ENCODE data around the gene GFPT1. TPM values are rescaled to one million over a fixed set of nuclear protein-coding genes. Genes with fewer than 3 reads are reported as not detected.

Gene GFPT1
- total and polyA plus RNA-seq, 2 experiments from 2014 or later = 60.8 to 62.0 TPM

DNA sequence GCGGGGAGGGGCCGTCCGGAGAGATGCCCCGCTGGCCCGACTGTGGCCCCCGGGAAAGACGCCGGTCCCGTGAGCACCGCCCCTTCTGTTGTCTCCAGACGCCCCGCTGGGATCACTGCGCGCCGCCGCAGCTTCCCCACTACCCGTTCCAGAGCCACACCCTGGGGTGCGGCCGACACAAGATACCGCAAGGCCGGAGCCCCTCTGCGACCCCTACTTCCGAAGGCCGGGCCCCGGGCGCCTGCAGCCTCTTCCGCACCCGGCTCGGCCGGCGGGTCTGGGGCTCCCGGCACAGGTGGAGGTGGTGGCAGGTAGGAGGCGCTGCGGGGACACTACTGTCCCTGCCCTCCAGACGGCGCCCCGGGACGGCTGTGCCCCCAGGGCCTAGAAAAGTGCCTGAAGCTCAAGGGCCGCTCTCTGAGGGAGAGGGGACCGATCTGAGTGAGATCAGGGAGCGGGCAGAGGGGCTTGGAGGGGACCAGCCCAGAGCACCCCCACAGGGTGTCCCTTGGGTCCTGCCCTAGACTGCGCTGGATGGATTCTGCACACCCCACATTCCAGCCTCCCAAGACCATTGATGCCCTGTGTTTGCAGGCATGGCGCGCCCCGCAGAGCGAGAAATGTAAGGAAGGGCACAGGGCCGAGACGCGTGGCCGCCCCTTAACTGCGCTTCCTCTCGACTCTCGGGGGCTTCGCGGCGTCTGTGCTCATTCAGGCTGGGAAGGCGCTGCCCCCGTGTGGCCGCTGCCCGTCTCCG is 80.0 kb downstream of the GFPT1 start:
- H3K27ac Mint-ChIP-seq = no peak overlapping the region
- Histone ChIP-seq H3K36me3 (ENCODE audit: insufficient read depth) (no peaks in the 10 kb centered on the region), H3K9me2 (ENCODE audit: insufficient read depth) (no peaks in the 10 kb centered on the region; the same call in 1 of the 2 replicates), H2AFZ (peak overlapping the region; percentile 100), H3F3A (replicated peaks; ENCODE audit: low read depth) (0 out of 2 replicates have a peak, but pooled peaks cover 2% of the 10 kb centered on the region), H4K20me1 (replicated peaks; ENCODE audit: insufficient read depth) (no peaks in the 10 kb centered on the region), H3K4me2 (peak overlapping the region; percentile 98), H3K79me2 (replicated peaks; ENCODE audit: insufficient read depth) (no peaks in the 10 kb centered on the region), H3K4me1 (ENCODE audit: insufficient read depth) (peaks cover 6% of the 10 kb centered on the region; the same call in 1 of the 2 replicates), H3K27me3 (ENCODE audit: insufficient read depth) (peaks cover 28% of the 10 kb centered on the region), H3K27ac (ENCODE audit: low read depth) (no peak overlapping the region), H3K4me3 (peak overlapping the region; percentile 91)
- H3K4me3 Mint-ChIP-seq = peak overlapping the region; percentile 78
- peaks cover 19% of the 10 kb centered on the region for H3K27me3 Mint-ChIP-seq (ENCODE audit: insufficient read depth, low read depth, poor library complexity)
- ATAC-seq (peak; percentile 84), DNase-seq (ENCODE audit: low spot score) (peak; percentile 92)
- TF ChIP-seq, protein P1, sequence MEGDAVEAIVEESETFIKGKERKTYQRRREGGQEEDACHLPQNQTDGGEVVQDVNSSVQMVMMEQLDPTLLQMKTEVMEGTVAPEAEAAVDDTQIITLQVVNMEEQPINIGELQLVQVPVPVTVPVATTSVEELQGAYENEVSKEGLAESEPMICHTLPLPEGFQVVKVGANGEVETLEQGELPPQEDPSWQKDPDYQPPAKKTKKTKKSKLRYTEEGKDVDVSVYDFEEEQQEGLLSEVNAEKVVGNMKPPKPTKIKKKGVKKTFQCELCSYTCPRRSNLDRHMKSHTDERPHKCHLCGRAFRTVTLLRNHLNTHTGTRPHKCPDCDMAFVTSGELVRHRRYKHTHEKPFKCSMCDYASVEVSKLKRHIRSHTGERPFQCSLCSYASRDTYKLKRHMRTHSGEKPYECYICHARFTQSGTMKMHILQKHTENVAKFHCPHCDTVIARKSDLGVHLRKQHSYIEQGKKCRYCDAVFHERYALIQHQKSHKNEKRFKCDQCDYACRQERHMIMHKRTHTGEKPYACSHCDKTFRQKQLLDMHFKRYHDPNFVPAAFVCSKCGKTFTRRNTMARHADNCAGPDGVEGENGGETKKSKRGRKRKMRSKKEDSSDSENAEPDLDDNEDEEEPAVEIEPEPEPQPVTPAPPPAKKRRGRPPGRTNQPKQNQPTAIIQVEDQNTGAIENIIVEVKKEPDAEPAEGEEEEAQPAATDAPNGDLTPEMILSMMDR (conservative IDR thresholded peaks at IDR 0.05; ENCODE audit: low read depth in 2 of 2) = peak; percentile 66 to 98
- TF ChIP-seq, protein P2, sequence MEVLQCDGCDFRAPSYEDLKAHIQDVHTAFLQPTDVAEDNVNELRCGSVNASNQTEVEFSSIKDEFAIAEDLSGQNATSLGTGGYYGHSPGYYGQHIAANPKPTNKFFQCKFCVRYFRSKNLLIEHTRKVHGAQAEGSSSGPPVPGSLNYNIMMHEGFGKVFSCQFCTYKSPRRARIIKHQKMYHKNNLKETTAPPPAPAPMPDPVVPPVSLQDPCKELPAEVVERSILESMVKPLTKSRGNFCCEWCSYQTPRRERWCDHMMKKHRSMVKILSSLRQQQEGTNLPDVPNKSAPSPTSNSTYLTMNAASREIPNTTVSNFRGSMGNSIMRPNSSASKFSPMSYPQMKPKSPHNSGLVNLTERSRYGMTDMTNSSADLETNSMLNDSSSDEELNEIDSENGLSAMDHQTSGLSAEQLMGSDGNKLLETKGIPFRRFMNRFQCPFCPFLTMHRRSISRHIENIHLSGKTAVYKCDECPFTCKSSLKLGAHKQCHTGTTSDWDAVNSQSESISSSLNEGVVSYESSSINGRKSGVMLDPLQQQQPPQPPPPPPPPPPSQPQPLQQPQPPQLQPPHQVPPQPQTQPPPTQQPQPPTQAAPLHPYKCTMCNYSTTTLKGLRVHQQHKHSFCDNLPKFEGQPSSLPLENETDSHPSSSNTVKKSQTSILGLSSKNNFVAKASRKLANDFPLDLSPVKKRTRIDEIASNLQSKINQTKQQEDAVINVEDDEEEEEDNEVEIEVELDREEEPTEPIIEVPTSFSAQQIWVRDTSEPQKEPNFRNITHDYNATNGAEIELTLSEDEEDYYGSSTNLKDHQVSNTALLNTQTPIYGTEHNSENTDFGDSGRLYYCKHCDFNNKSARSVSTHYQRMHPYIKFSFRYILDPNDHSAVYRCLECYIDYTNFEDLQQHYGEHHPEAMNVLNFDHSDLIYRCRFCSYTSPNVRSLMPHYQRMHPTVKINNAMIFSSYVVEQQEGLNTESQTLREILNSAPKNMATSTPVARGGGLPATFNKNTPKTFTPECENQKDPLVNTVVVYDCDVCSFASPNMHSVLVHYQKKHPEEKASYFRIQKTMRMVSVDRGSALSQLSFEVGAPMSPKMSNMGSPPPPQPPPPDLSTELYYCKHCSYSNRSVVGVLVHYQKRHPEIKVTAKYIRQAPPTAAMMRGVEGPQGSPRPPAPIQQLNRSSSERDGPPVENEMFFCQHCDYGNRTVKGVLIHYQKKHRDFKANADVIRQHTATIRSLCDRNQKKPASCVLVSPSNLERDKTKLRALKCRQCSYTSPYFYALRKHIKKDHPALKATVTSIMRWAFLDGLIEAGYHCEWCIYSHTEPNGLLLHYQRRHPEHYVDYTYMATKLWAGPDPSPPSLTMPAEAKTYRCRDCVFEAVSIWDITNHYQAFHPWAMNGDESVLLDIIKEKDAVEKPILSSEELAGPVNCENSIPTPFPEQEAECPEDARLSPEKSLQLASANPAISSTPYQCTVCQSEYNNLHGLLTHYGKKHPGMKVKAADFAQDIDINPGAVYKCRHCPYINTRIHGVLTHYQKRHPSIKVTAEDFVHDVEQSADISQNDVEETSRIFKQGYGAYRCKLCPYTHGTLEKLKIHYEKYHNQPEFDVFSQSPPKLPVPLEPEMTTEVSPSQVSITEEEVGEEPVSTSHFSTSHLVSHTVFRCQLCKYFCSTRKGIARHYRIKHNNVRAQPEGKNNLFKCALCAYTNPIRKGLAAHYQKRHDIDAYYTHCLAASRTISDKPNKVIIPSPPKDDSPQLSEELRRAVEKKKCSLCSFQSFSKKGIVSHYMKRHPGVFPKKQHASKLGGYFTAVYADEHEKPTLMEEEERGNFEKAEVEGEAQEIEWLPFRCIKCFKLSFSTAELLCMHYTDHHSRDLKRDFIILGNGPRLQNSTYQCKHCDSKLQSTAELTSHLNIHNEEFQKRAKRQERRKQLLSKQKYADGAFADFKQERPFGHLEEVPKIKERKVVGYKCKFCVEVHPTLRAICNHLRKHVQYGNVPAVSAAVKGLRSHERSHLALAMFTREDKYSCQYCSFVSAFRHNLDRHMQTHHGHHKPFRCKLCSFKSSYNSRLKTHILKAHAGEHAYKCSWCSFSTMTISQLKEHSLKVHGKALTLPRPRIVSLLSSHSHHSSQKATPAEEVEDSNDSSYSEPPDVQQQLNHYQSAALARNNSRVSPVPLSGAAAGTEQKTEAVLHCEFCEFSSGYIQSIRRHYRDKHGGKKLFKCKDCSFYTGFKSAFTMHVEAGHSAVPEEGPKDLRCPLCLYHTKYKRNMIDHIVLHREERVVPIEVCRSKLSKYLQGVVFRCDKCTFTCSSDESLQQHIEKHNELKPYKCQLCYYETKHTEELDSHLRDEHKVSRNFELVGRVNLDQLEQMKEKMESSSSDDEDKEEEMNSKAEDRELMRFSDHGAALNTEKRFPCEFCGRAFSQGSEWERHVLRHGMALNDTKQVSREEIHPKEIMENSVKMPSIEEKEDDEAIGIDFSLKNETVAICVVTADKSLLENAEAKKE (CRISPR knock-in tag; IDR thresholded peaks at IDR 0.05) = no peak
- TF ChIP-seq ZNF114 (CRISPR knock-in tag; IDR thresholded peaks at IDR 0.05) = no peak
- no peak for TF ChIP-seq NANOG (IDR thresholded peaks at IDR 0.05; ENCODE audit: borderline replicate concordance)
- H3K9me3 Mint-ChIP-seq = peaks cover 3% of the 10 kb centered on the region; the same call in 2 of the 3 replicates
- H3K36me3 Mint-ChIP-seq (ENCODE audit: low read depth) = no peaks in the 10 kb centered on the region; the same call in 2 of the 3 replicates
- H3K4me1 Mint-ChIP-seq = peaks cover 17% of the 10 kb centered on the region

Measured in GM23338 (cell line).